Type B pancreatic cell (in vitro differentiated cells): ENCODE data around the gene KRTAP12-3. TPM values are rescaled to one million over a fixed set of nuclear protein-coding genes. Genes with fewer than 3 reads are reported as not detected.
A peak's percentile ranks its signal among the peaks of the same experiment; 100 is the strongest.
"Not testable (repeated sequence)": the region's sequence is repeated elsewhere in the genome, so short reads cannot be mapped to it uniquely, and the experiment has no call there.

Experiments used
- DNase-seq: peaks from one replicate; pipeline ENCODE4 v3.0.0; 2021; ENCODE audit warnings: mixed read lengths; ENCODE audit not compliant: unreplicated experiment; ENCODE audit errors: extremely low spot score
- H3K27ac Mint-ChIP-seq: 2 replicates; pipeline ENCODE4 v1.8.0; 2021; ENCODE audit warnings: mild to moderate bottlenecking, mixed read lengths
- H3K27me3 Mint-ChIP-seq: 2 replicates; pipeline ENCODE4 v1.8.0; 2021; ENCODE audit warnings: mixed read lengths
- H3K36me3 Mint-ChIP-seq: 2 replicates; pipeline ENCODE4 v1.8.0; 2021; ENCODE audit warnings: mixed read lengths
- H3K4me1 Mint-ChIP-seq: one replicate; pipeline ENCODE4 v1.8.0; 2021; ENCODE audit warnings: mixed read lengths; ENCODE audit not compliant: unreplicated experiment
- H3K4me3 Mint-ChIP-seq: 2 replicates; pipeline ENCODE4 v1.8.0; 2021; ENCODE audit warnings: mild to moderate bottlenecking, mixed read lengths
- H3K9me3 Mint-ChIP-seq: 2 replicates; pipeline ENCODE4 v1.8.0; 2021; ENCODE audit warnings: mixed read lengths
- long read RNA-seq: library from polyadenylated mRNA; unstranded; transcript quantifications from one replicate; pipeline ENCODE4 v2.0.0, GENCODE V29; 2020
- total RNA-seq: library from RNA; stranded (reverse); gene quantifications from 2 replicates; pipeline ENCODE4 v1.2.1, GENCODE V29; 2021; ENCODE audit warnings: low replicate concordance
- TF ChIP-seq, protein P1 (sequence below): fragments of 200-600 bp; sonication (generic); conservative IDR thresholded peaks from 2 replicates; pipeline ENCODE4 v1.5.0; 2021; ENCODE audit warnings: antibody characterized with exemption, mild to moderate bottlenecking

The KRTAP12-3 gene, protein sequence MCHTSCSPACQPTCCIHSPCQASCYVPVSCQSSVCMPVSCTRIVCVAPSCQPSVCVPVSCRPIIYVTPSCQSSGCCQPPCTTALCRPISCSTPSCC
- total RNA-seq = not detected in 2 replicates
- long read RNA-seq = 0 reads

DNA sequence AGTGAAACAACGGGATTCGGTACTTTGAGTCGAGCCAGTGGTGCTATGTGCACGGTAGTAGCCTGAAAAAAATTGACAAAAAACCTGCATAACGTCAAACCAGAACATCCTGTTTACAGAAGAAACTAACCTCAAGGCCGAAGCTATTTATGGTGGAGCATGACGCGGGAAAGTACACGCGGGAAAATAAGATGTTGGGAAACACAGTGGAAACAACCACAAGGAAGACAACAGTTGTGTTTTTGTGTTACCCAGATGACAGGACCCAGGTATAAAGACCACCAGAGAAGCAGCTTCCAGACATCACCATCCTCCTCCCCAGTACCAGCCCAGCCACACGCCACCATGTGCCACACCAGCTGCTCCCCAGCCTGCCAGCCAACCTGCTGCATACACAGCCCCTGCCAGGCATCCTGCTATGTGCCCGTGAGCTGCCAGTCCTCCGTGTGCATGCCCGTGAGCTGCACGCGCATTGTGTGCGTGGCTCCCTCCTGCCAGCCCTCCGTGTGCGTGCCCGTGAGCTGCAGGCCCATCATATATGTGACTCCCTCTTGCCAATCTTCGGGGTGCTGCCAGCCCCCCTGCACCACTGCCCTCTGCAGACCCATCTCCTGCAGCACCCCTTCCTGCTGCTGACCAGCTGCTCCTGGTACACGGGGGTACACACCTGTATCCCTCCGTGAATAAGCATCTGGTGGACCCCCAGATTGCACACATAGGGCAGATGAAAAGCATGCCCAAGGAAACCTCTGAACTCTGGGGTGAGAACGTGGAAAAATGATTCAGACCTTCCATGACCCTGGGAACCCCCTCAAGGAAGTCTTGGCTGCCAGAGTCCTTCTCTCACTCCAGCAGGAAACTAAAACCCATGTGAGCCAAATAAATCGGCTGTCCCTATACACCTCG lies at the start of gene KRTAP12-3:
TSS of gene KRTAP12-3 (plus strand) at position 298 of the 906 bp plus-strand sequence. CDS start at position 346, 48 bp downstream.
- Mint-ChIP-seq H3K27ac (no peak within 1 kb of the TSS), H3K9me3 (peaks cover 13% of the 10 kb centered on the region), H3K27me3 (no peaks in the 10 kb centered on the region), H3K36me3 (no peaks in the 10 kb centered on the region), H3K4me3 (no peak within 1 kb of the TSS), H3K4me1 (no peaks in the 10 kb centered on the region)
- peak; percentile 27 for DNase-seq
- TF ChIP-seq, protein P1, sequence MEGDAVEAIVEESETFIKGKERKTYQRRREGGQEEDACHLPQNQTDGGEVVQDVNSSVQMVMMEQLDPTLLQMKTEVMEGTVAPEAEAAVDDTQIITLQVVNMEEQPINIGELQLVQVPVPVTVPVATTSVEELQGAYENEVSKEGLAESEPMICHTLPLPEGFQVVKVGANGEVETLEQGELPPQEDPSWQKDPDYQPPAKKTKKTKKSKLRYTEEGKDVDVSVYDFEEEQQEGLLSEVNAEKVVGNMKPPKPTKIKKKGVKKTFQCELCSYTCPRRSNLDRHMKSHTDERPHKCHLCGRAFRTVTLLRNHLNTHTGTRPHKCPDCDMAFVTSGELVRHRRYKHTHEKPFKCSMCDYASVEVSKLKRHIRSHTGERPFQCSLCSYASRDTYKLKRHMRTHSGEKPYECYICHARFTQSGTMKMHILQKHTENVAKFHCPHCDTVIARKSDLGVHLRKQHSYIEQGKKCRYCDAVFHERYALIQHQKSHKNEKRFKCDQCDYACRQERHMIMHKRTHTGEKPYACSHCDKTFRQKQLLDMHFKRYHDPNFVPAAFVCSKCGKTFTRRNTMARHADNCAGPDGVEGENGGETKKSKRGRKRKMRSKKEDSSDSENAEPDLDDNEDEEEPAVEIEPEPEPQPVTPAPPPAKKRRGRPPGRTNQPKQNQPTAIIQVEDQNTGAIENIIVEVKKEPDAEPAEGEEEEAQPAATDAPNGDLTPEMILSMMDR = no peak

DNA sequence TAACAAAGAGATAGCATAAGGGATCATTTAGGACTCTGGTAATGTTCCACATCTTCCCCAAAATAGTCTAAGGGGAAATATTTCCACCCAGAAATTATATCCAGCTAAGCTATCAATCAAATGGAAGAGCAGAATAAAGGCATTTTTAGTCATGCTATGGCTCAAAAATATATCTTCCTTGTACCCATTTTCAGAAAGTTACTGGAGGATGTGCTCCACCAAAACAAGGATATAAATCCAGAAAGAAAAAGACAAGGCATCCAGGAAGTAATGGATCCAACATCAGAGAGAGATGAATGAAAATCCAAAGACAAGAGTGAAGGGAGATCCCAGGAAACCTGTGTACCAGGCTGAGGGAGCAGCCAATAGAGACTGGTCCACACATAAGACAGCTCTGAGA lies 48.5 kb upstream of the KRTAP12-3 start:
- H3K36me3 Mint-ChIP-seq = no peaks in the 10 kb centered on the region
- peaks cover 8% of the 10 kb centered on the region for H3K27me3 Mint-ChIP-seq
- H3K4me1 Mint-ChIP-seq = no peaks in the 10 kb centered on the region
- no peak overlapping the region for H3K27ac Mint-ChIP-seq
- H3K9me3 Mint-ChIP-seq = peaks cover 13% of the 10 kb centered on the region
- DNase-seq = no peak
- H3K4me3 Mint-ChIP-seq = no peak overlapping the region
- TF ChIP-seq, protein P1 = no peak

DNA sequence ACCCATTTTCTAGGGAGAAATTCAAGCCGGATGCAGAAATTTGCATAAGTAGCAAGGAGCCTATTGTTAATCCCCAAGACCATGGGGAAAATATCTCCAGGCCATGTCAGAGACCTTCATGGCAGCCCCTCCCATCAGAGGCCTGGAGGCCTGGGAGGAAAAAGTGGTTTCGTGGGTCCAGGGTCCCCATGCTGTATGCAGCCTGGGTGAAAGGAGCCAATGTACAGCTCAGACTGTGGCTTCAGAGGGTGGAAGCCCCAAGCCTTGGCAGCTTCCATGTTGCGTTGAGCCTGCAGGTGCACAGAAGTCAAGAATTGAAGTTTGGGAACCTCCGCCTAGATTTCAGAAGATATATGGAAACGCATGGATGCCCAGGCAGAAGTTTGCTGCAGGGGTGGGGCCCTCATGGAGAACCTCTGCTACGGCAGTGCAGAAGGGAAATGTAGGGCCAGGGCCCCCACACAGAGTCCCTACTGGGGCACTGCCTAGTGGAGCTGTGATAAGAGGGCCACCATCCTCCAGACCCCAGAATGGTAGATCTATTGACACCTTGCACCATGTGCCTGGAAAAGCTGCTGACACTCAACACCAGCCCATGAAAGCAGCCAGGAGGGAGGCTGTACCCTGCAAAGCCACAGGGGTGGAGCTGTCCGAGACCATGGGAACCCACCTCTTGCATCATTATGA lies 47.4 kb upstream of the KRTAP12-3 start:
- H3K27ac Mint-ChIP-seq, H3K36me3 Mint-ChIP-seq, H3K4me3 Mint-ChIP-seq, DNase-seq, H3K27me3 Mint-ChIP-seq, H3K4me1 Mint-ChIP-seq: not testable (repeated sequence)
- peaks cover 13% of the 10 kb centered on the region for H3K9me3 Mint-ChIP-seq

DNA sequence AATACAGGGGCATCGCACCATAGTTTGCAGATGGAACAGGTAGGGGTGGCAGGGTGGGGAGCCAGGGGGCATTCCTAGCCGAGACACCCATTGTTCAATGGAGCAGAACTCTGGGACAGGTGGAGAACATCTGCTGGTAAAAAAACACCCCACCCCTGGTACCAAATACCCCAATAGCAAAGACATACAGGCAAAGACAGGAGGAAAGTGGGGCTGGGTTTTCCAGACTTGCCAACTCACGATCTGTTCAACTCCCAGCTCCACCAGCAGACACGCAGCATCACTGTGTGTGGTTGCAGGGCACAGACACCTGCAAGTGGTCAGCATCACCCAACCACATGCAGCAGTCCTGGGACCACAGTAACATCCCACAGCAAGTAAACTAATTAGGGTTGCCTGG lies 46.2 kb upstream of the KRTAP12-3 start:
- TF ChIP-seq, protein P1 = no peak

DNA sequence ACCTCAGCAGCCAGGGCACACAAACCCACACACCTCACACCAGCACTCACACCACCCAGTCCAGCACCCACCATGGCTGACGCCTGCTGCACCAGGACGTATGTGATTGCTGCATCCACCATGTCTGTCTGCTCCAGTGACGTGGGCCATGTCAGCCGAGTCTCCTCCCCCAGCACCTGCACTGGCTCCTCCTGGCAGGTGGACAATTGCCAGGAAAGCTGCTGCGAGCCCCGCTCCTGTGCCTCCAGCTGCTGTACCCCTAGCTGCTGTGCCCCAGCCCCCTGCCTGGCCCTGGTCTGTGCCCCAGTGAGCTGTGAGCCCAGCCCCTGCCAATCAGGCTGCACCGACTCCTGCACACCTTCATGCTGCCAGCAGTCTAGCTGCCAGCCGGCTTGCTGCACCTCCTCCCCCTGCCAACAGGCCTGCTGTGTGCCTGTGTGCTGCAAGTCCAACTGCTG lies 45.7 kb upstream of the KRTAP12-3 start, which contains the start of gene KRTAP10-8:
TSS of gene KRTAP10-8 (plus strand) at position 51 of the 458 bp plus-strand sequence. CDS start at position 73, 22 bp downstream.
- Mint-ChIP-seq H3K36me3 (no peaks in the 10 kb centered on the region), H3K4me3 (no peak within 1 kb of the TSS)
- TF ChIP-seq, protein P1 = no peak

More for the DNA sequence above, 46.2 kb upstream of the KRTAP12-3 start:
- Mint-ChIP-seq H3K4me3 (no peak overlapping the region), H3K36me3 (no peaks in the 10 kb centered on the region), H3K27ac (no peak overlapping the region), H3K9me3 (peaks cover 13% of the 10 kb centered on the region), H3K27me3 (peaks cover 4% of the 10 kb centered on the region), H3K4me1 (no peaks in the 10 kb centered on the region)
- no peak for DNase-seq

More for the DNA sequence above, 45.7 kb upstream of the KRTAP12-3 start, which contains the start of gene KRTAP10-8:
- Mint-ChIP-seq H3K9me3 (peaks cover 13% of the 10 kb centered on the region), H3K27ac (no peak within 1 kb of the TSS), H3K27me3 (peaks cover 4% of the 10 kb centered on the region), H3K4me1 (no peaks in the 10 kb centered on the region)
- no peak for DNase-seq
